ENCODE data around the gene FRYL. TPM values are rescaled to one million over a fixed set of nuclear protein-coding genes. Genes with fewer than 3 reads are reported as not detected.
"Not testable (repeated sequence)": the region's sequence is repeated elsewhere in the genome, so short reads cannot be mapped to it uniquely, and the experiment has no call there.

Gene FRYL
- total RNA-seq (2014; rRNA removed; shearing (Covaris generic)): 24.2 and 31.4 TPM in 2 replicates

GRCh38 chr4:48779998-48780864 lies at the start of gene FRYL:
Gene FRYL (minus strand): TSS chr4:48780279. CDS start chr4:48634410, 145,869 bp downstream.
- DNase-seq (ENCODE audit: low read depth): peak; percentile 99

DNA sequence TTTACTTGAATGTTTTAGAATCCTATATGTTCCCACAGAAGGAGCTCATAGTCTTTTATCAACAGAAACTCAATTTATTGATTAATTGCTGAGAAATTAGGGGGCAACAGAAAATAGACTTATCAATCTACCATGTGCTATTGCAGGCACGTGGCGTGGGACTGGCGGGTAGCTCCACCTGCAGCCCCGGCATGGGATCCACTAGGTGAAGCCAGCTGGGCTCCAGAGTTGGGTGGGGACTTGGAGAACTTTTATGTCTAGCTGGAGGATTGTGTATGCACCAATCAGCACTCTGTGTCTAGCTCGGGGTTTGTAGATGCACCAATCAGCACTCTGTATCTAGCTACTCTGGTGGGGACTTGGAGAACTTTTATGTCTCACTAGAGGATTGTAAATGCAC lies 47.5 kb upstream of the FRYL start:
- no peak for DNase-seq (ENCODE audit: low read depth)

GRCh38 chr4:48821431-48821830 lies 41.4 kb upstream of the FRYL start:
- not testable (repeated sequence) for DNase-seq (ENCODE audit: low read depth)

- DNase-seq (ENCODE audit: low read depth): no peak
Observed at GRCh38 chr4:48816971-48817370, 36.9 kb upstream of the FRYL start.

DNA sequence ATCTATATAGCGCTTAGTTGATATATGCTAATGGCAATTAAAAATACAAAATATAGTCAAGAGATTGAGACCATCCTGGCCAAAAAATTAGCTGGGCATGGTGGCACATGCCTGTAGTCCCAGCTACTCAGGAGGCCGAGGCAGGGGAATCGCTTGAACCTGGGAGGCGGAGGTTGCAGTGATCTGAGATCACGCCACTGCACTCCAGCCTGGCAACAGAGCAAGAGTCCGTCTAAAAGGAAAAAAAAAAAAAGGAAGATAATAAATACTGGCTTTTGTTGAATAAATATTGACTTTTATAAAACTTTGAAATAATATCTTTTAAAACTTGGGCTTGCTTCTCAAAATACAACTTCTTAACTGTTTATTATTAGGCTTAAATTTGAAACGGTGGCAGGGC lies 36.2 kb upstream of the FRYL start:
- DNase-seq (ENCODE audit: low read depth): not testable (repeated sequence)

- no peak for DNase-seq (ENCODE audit: low read depth)
Observed at GRCh38 chr4:48815483-48815882, 35.4 kb upstream of the FRYL start.

- DNase-seq (ENCODE audit: low read depth): no peak
Observed at GRCh38 chr4:48813964-48814363, 33.9 kb upstream of the FRYL start.

GRCh38 chr4:48812866-48813265 lies 32.8 kb upstream of the FRYL start:
- no peak for DNase-seq (ENCODE audit: low read depth)

- DNase-seq (ENCODE audit: low read depth): no peak
Observed at GRCh38 chr4:48804584-48805301, 24.7 kb upstream of the FRYL start.

GRCh38 chr4:48801016-48801715 lies 21.1 kb upstream of the FRYL start:
- no peak for DNase-seq (ENCODE audit: low read depth)

GRCh38 chr4:48800155-48800554 lies 20.1 kb upstream of the FRYL start:
- not testable (repeated sequence) for DNase-seq (ENCODE audit: low read depth)

- DNase-seq (ENCODE audit: low read depth): no peak
Observed at GRCh38 chr4:48799157-48799556, 19.1 kb upstream of the FRYL start.

DNA sequence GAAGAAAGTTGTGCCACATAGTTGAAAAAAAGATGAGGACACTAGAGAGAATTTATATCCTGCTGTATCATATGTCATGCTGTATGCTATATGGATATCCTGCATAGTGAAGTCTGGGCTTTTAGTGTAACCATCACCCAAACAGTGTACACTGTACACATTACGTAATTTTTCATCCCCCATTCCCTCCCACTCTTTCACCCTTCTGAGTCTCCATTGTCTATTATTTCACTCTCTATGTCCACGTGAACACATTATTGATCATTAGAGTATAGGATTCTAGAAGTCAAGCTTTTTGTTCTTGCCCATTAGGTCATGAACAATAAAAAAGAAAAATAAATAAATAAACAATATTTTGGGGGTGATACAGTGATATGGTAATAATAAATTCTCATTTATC lies 18.0 kb upstream of the FRYL start:
- no peak for DNase-seq (ENCODE audit: low read depth)

DNA sequence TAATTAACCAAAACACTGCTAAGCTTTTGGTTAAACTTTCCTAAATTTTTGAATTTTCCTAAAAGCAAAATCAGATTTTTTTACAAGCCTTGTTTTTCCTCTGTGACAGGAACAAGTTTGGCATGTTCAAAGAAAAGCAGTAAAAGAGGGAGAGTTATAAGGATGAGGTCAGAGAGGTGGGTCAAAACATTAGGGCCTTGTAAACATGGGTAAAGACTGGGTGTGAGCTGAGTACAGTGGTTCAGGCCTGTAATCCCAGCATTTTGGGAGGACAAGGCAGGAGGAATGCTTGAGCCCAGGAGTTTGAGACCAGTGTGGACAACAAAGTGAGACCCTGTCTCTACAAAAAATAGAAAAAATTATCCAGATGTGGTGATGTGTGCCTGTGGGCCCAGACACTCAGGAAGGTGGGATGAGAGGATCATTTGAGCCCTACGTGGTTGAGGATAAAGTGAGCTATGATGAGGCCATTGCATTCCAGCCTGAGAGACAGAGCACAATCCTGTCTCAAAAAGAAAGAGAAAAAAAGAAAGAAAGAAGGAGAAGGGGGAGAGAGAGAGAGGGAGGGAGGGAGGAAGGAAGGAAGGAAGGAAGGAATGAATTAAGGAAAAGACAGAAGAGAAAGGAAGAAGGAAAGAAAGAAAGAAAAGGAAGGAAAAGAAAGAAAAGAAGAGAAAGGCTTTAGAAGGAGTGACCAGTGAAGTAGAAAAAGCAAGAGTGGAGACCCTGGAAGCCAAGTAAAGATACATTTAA lies 17.0 kb upstream of the FRYL start:
- no peak for DNase-seq (ENCODE audit: low read depth)

DNA sequence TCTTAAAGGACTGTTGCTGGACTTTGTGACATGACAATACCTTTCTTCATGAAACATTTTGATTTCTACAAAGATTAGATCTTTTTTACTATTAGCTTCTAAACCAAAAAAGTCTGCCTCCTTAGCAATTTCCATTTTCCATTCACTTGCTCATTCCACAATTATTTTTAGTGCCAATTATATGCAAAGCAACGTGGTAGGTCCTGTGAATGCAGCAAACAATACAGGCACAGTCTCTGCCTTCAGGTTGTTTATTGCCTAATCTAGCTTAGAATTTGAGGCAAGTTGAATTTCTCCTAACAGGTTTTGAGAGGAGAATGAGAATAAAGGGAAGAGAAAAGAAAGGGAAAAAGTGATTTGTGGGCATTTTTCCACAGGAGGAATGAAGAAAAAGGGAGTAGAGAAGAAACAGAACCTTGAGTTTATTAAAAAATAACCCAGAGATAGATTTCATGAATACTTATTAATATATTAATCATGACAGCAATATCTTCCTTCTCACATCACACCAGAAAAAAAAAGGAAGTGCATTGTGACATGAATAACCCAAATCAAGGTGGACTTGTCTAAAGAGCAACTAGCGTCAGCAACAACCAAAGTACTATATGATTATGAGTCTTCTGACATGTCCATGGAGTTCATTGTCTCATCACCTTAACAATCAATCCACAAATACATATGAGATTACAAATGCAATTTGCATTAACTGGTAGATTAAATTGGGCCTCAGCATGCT lies 16.3 kb upstream of the FRYL start:
- no peak for DNase-seq (ENCODE audit: low read depth)

GRCh38 chr4:48795108-48795507 lies 15.0 kb upstream of the FRYL start:
- DNase-seq (ENCODE audit: low read depth): no peak

DNA sequence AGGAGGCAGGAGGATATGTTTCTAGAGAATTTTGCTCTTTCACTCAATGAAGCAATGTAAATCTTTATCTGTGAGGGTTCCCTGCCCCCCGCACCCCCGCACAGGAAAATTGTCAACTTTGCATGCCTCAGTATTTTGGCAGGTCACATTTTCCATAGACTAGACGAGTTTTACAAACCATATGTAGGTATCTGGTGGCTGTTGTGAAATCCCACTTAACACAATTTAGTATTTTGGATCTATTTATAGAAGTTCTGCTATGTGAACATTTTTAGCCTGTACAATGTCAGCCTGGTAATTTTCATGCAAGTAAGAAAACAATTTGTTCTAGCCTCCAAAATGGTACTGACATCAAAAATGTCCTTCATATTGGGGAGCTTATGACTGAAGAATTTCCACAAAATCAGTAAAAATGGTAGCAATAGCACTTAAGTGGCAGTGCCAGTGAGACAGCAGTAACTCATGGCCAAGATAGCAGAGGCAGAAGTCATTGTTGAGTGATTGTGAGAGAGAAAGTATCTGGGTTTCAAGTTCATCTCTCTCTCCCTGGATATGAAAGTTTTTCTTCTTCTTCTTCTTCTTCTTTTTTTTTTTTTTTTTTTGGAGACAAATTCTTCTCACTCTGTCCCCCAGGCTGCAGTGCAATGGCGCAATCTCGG lies 12.4 kb upstream of the FRYL start:
- no peak for DNase-seq (ENCODE audit: low read depth)

DNA sequence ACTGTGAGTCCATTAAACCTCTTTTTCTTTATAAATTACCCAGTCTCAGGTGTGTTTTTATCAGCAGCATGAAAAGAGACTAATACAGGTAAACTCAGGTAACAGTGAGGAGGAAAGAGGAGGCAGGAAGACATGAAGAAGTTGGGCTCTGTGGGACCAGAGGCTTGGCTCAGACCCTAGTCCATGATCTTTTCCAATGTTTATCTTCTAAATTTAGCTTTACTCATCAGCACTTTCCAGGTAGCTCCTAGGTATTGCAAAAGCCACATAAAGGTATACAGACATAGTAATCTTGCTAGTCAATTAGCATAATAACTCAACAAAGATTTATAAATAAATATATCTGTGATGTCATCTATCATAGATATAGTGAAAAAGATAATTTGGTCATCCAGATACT lies 11.2 kb upstream of the FRYL start:
- no peak for DNase-seq (ENCODE audit: low read depth)

DNA sequence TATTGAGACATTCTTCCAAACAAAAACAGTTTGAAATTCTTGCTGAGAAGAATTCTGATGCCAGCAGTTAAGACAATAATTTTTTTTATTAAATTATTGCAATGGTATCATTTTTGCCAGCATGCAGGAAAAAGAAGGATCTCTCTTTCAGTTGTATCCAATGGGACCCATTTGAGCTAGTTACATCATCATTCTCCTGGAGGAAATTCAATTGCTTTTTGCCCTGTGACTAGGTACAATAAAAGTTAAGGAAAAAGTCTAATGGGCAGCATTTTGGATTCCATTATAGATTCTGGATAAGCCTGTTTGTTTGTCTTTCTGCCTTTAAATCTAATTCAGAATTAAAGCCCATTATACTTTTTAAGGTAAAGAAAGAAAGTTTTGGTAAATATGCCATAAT lies 10.5 kb upstream of the FRYL start:
- DNase-seq (ENCODE audit: low read depth): no peak

- no peak for DNase-seq (ENCODE audit: low read depth)
Observed at GRCh38 chr4:48787056-48787455, 7.0 kb upstream of the FRYL start.

All from Daoy (cell line).